Left lung (tissue), 10 donors: Measurements from ENCODE around the gene SPG7. TPM values are rescaled to one million over a fixed set of nuclear protein-coding genes. Genes with fewer than 3 reads are reported as not detected.

Source experiments
- ATAC-seq: fragments of 200-7000 bp; cut with Tn5 transposase; one replicate; pipeline ENCODE4 v1.9.1; 2020; ENCODE audit warnings: moderate library complexity
- DNase-seq, 4 donors: peaks; one replicate each; pipeline ENCODE4 v3.0.0-alpha.2; 2013 to 2020
- H3K27ac ChIP-seq, 2 donors: fragments of 200-600 bp; sonication (generic) in 1 of 2; one replicate each; pipeline versions ENCODE4 v1.5.0 to v1.8.0; 2020 to 2021
- H3K27me3 ChIP-seq, 2 donors: fragments of 200-600 bp; sonication (generic) in 1 of 2; one replicate each; pipeline versions ENCODE4 v1.5.0 to v1.8.0; 2020 to 2021
- H3K36me3 ChIP-seq, 2 donors: fragments of 200-600 bp; sonication (generic) in 1 of 2; one replicate each; pipeline versions ENCODE4 v1.5.0 to v1.8.0; 2020 to 2021
- H3K4me1 ChIP-seq, 2 donors: fragments of 200-600 bp; one replicate each; pipeline ENCODE4 v1.8.0; 2021
- H3K4me3 ChIP-seq, 2 donors: fragments of 200-600 bp; sonication (generic) in 1 of 2; one replicate each; pipeline versions ENCODE4 v1.5.0 to v1.8.0; 2020 to 2021; ENCODE audit warnings: mild to moderate bottlenecking in 1 of 2
- H3K9me3 ChIP-seq, 2 donors: fragments of 200-600 bp; sonication (generic) in 1 of 2; one replicate each; pipeline versions ENCODE4 v1.5.0 to v1.8.0; 2020 to 2021
- intact Hi-C, 2 donors: fragments of 100-400 bp; cut with DNase I; formaldehyde crosslinking; loops; one replicate each; pipeline versions ENCODE4 v1.11.2 to v1.14.2; 2022
- polyA plus RNA-seq, 6 donors: library from polyadenylated mRNA; unstranded; fragments of 120-200 nt; gene quantifications; one replicate each; pipeline ENCODE4 v1.2.1, GENCODE V29; 2013; ENCODE audit not compliant: insufficient read length in 6 of 6
- total RNA-seq, 2 donors: library from RNA; stranded (reverse); fragmentation: NEBNext Ultra II Directional; extraction: Animal tissue kit (Norgen Biotek cat#: 25700); gene quantifications; one replicate each; pipeline ENCODE4 v1.2.1, GENCODE V29; 2021
- TF ChIP-seq, protein P1 (sequence below), 2 donors: fragments of 200-600 bp; sonication (generic) in 1 of 2; IDR thresholded peaks; one replicate each; pipeline versions ENCODE4 v1.5.0 to v1.8.0; 2021; ENCODE audit warnings: antibody characterized with exemption in 2 of 2
- donor health status: DM: no; HTN: yes; CAD: no.
- donor health status: DM: no; HTN: no; CAD: no.

Gene SPG7
- total and polyA plus RNA-seq, 8 donors: 79.3 to 148 (median 121) TPM

DNA sequence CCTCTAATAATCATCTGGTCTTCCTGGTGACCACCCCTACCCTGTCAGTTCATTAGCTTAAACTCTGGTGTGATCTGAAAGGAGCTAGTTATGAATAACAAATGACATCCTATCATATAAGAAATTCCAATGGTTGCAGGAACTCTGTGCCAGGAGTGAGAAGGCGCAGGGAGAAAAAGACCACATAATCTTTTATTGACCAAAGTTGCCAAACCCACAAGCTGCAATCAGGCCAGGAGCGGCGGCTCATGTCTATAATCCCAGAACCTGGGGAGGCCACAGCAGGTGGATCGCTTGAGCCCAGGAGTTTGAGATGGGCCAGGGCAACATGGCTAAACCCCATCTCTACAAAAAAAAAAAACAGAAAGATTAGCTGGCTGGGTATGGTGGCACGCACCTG is 41.3 kb upstream of the SPG7 start:
- Histone ChIP-seq H3K4me1 (peaks cover 5 to 69% of the 10 kb centered on the region in 2 donors), H3K27me3 (no peaks in the 10 kb centered on the region), H3K4me3 (no peak overlapping the region), H3K36me3 (no peaks in the 10 kb centered on the region), H3K9me3 (no peaks in the 10 kb centered on the region), H3K27ac (no peak overlapping the region)
- intact Hi-C loops: no loop called here
- ATAC-seq (no peak), DNase-seq (no peak)
- TF ChIP-seq, protein P1, sequence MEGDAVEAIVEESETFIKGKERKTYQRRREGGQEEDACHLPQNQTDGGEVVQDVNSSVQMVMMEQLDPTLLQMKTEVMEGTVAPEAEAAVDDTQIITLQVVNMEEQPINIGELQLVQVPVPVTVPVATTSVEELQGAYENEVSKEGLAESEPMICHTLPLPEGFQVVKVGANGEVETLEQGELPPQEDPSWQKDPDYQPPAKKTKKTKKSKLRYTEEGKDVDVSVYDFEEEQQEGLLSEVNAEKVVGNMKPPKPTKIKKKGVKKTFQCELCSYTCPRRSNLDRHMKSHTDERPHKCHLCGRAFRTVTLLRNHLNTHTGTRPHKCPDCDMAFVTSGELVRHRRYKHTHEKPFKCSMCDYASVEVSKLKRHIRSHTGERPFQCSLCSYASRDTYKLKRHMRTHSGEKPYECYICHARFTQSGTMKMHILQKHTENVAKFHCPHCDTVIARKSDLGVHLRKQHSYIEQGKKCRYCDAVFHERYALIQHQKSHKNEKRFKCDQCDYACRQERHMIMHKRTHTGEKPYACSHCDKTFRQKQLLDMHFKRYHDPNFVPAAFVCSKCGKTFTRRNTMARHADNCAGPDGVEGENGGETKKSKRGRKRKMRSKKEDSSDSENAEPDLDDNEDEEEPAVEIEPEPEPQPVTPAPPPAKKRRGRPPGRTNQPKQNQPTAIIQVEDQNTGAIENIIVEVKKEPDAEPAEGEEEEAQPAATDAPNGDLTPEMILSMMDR (IDR thresholded peaks at IDR 0.05): no peak

DNA sequence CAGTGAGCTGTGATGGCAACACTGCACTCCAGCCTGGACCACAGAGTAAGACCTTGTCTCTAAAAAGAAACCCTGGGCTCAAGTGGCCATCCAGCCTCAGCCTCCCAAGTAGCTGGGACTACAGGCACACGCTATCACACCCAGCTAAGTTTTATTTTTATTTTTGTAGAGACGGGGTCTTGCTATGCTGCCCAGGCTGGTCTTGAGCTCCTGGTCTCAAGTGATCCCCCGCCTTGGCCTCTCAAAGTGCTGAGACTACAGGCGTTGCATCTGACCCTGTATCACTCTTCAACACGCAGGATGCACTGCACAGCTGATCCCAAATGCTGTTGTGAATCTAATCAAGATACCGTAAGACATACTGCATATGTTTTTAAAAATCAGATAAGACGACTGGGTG is 40.8 kb upstream of the SPG7 start:
- Histone ChIP-seq H3K9me3 (no peaks in the 10 kb centered on the region), H3K4me3 (no peak overlapping the region), H3K4me1 (peaks cover 5 to 74% of the 10 kb centered on the region in 2 donors), H3K27ac (no peak overlapping the region), H3K36me3 (no peaks in the 10 kb centered on the region), H3K27me3 (no peaks in the 10 kb centered on the region)
- intact Hi-C loops: no loop called here
- no peak for ATAC-seq
- no peak for DNase-seq
- TF ChIP-seq, protein P1 (IDR thresholded peaks at IDR 0.05): no peak

GRCh38 chr16:89472711-89473075 is 35.5 kb upstream of the SPG7 start:
- intact Hi-C loops: no loop called here
- H3K9me3 ChIP-seq: no peaks in the 10 kb centered on the region
- peak overlapping the region in 1 of 2 donors; percentile 15 for H3K27ac ChIP-seq
- no peak for DNase-seq
- no peak for ATAC-seq
- no peaks in the 10 kb centered on the region for H3K36me3 ChIP-seq
- no peak overlapping the region for H3K4me3 ChIP-seq
- H3K27me3 ChIP-seq: no peaks in the 10 kb centered on the region
- peaks cover 9 to 96% of the 10 kb centered on the region in 2 donors for H3K4me1 ChIP-seq
- TF ChIP-seq, protein P1 (IDR thresholded peaks at IDR 0.05): no peak

DNA sequence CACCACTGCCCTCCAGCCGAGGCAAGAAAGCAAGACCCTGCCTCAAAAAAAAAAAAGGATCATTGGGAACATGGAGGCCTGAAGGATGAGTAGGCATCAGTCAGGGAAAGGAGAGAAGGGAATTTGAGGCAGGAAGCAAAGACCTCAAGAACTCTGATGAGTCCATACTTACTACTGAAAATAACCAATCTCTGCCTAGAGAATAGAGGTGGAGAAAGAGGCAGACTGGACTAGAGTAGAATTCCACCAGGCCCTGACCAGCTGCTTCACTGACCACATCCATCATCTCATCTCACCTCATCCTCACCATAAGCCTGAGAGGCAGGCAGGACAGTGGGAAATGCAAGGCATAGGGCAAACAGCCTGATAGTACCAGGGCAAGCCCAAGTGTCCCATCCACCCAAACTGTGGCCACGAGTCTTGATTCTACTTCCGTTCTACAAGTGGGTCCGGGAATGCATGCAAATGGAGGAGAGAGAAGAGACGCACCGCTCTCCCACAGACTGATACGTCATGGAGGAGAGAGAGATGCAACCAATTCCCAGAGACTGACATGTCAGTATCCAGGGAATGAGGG is 35.0 kb upstream of the SPG7 start:
- H3K27me3 ChIP-seq: no peaks in the 10 kb centered on the region
- no peaks in the 10 kb centered on the region for H3K9me3 ChIP-seq
- intact Hi-C loops: no loop called here
- ATAC-seq: no peak
- DNase-seq: no peak
- no peak overlapping the region for H3K4me3 ChIP-seq
- TF ChIP-seq, protein P1 (IDR thresholded peaks at IDR 0.05): no peak
- no peaks in the 10 kb centered on the region for H3K36me3 ChIP-seq
- H3K4me1 ChIP-seq: peaks cover 9 to 96% of the 10 kb centered on the region in 2 donors
- peak overlapping the region in 1 of 2 donors; percentile 64 for H3K27ac ChIP-seq

DNA sequence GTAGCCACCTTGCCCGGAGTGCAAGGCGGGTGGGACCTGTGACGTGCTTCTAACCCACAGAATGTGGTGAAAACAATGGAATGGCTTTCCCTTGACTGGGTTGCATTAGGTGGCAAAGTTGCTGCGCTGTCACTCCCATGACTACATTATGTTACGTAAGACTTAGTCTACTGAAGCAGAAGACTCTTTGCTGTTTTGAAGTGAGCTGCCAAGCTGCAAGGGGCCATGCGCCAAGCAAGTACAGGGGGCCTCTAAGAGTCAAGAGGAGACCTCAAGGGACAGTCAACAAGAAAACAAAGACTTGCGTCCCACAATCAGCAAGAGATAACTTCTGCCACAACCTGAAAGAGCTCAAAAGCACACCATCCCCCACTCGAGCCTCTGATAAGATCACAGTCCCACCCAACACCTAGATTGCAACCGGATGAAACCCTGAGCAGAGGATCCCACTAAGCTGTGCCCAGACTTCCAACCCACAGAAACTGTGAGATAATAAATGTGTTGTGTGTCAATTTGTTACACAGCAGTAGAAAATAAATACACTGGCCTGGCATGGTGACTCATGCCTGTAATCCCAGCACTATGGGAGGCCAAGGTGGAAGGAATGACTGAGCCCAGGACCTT is 34.3 kb upstream of the SPG7 start:
- no peaks in the 10 kb centered on the region for H3K9me3 ChIP-seq
- peaks cover 15 to 96% of the 10 kb centered on the region in 2 donors for H3K4me1 ChIP-seq
- peak overlapping the region in 1 of 2 donors; percentile 64 for H3K27ac ChIP-seq
- intact Hi-C loops: no loop called here
- no peak for ATAC-seq
- no peaks in the 10 kb centered on the region for H3K27me3 ChIP-seq
- H3K4me3 ChIP-seq: no peak overlapping the region
- H3K36me3 ChIP-seq: no peaks in the 10 kb centered on the region
- TF ChIP-seq, protein P1 (IDR thresholded peaks at IDR 0.05): no peak
- DNase-seq: no peak
